Mucosa of stomach (tissue), 1 donor: ENCODE data around the gene VAMP2.
A peak's percentile ranks its signal among the peaks of the same experiment; 100 is the strongest.
"Not testable (repeated sequence)": the region's sequence is repeated elsewhere in the genome, so short reads cannot be mapped to it uniquely, and the experiment has no call there.

ENCODE experiments used
- H3K27me3 ChIP-seq: one replicate; pipeline ENCODE4 v1.7.0; 2013; ENCODE audit warnings: mild to moderate bottlenecking, low read length; ENCODE audit not compliant: control insufficient read depth, insufficient read depth
- H3K36me3 ChIP-seq: one replicate; pipeline ENCODE4 v1.7.0; 2013; ENCODE audit warnings: low read length; ENCODE audit not compliant: control insufficient read depth, insufficient read depth
- H3K4me1 ChIP-seq: one replicate; pipeline ENCODE4 v1.7.0; 2013; ENCODE audit warnings: mild to moderate bottlenecking, low read length; ENCODE audit not compliant: control insufficient read depth, insufficient read depth
- H3K4me3 ChIP-seq: one replicate; pipeline ENCODE4 v1.7.0; 2013; ENCODE audit warnings: low read length
- H3K9ac ChIP-seq: one replicate; pipeline ENCODE4 v1.7.0; 2013; ENCODE audit warnings: mild to moderate bottlenecking, low read length, moderate library complexity
- H3K9me3 ChIP-seq: one replicate; pipeline ENCODE4 v1.7.0; 2013; ENCODE audit warnings: mild to moderate bottlenecking, low read length, moderate library complexity; ENCODE audit not compliant: control insufficient read depth
- donor health status: Pancreatic carcinoma.

Gene VAMP2

GRCh38 chr17:8170186-8170585 lies 7.4 kb upstream of the VAMP2 start:
- H3K4me3 ChIP-seq, H3K9me3 ChIP-seq, H3K27me3 ChIP-seq, H3K9ac ChIP-seq, H3K36me3 ChIP-seq: not testable (repeated sequence)
- peaks cover 12% of the 10 kb centered on the region for H3K4me1 ChIP-seq

GRCh38 chr17:8167526-8167925 lies 4.8 kb upstream of the VAMP2 start:
- Histone ChIP-seq H3K4me3 (no peak overlapping the region), H3K36me3 (no peaks in the 10 kb centered on the region), H3K9ac (no peak overlapping the region), H3K9me3 (no peaks in the 10 kb centered on the region), H3K4me1 (peaks cover 18% of the 10 kb centered on the region), H3K27me3 (no peaks in the 10 kb centered on the region)

GRCh38 chr17:8166731-8167130 lies 4.0 kb upstream of the VAMP2 start:
- H3K4me1 ChIP-seq = peaks cover 19% of the 10 kb centered on the region
- H3K9ac ChIP-seq = no peak overlapping the region
- no peaks in the 10 kb centered on the region for H3K27me3 ChIP-seq
- no peaks in the 10 kb centered on the region for H3K9me3 ChIP-seq
- H3K4me3 ChIP-seq = no peak overlapping the region
- H3K36me3 ChIP-seq = no peaks in the 10 kb centered on the region

GRCh38 chr17:8164815-8165131 lies 2.0 kb upstream of the VAMP2 start:
- peaks cover 32% of the 10 kb centered on the region for H3K4me1 ChIP-seq
- no peaks in the 10 kb centered on the region for H3K9me3 ChIP-seq
- peak overlapping the region; percentile 47 for H3K9ac ChIP-seq
- H3K4me3 ChIP-seq = no peak overlapping the region
- H3K36me3 ChIP-seq = peaks cover 8% of the 10 kb centered on the region
- no peaks in the 10 kb centered on the region for H3K27me3 ChIP-seq

- H3K4me1 ChIP-seq = peaks cover 32% of the 10 kb centered on the region
- H3K9me3 ChIP-seq = no peaks in the 10 kb centered on the region
- peak overlapping the region; percentile 47 for H3K9ac ChIP-seq
- H3K4me3 ChIP-seq = no peak overlapping the region
- H3K27me3 ChIP-seq = no peaks in the 10 kb centered on the region
- peaks cover 8% of the 10 kb centered on the region for H3K36me3 ChIP-seq
These were observed 1.4 kb upstream of the VAMP2 start for GRCh38 chr17:8163978-8164814.

GRCh38 chr17:8162997-8163977 lies 539 bp upstream of the VAMP2 start:
- Histone ChIP-seq H3K4me1 (peaks cover 37% of the 10 kb centered on the region), H3K9ac (peak overlapping the region; percentile 98), H3K9me3 (no peaks in the 10 kb centered on the region), H3K4me3 (peak overlapping the region; percentile 17), H3K36me3 (peaks cover 8% of the 10 kb centered on the region), H3K27me3 (no peaks in the 10 kb centered on the region)

GRCh38 chr17:8161289-8162232 lies 1.2 kb downstream of the VAMP2 start:
- no peaks in the 10 kb centered on the region for H3K9me3 ChIP-seq
- peaks cover 8% of the 10 kb centered on the region for H3K36me3 ChIP-seq
- H3K4me3 ChIP-seq = peak overlapping the region; percentile 85
- H3K4me1 ChIP-seq = peaks cover 46% of the 10 kb centered on the region
- H3K27me3 ChIP-seq = no peaks in the 10 kb centered on the region
- peak overlapping the region; percentile 98 for H3K9ac ChIP-seq

- no peaks in the 10 kb centered on the region for H3K27me3 ChIP-seq
- no peaks in the 10 kb centered on the region for H3K9me3 ChIP-seq
- peak overlapping the region; percentile 50 for H3K9ac ChIP-seq
- peaks cover 8% of the 10 kb centered on the region for H3K36me3 ChIP-seq
- peaks cover 46% of the 10 kb centered on the region for H3K4me1 ChIP-seq
- no peak overlapping the region for H3K4me3 ChIP-seq
These were observed 2.0 kb downstream of the VAMP2 start for GRCh38 chr17:8160741-8161221.

- H3K27me3 ChIP-seq = no peaks in the 10 kb centered on the region
- no peak overlapping the region for H3K9ac ChIP-seq
- H3K9me3 ChIP-seq = no peaks in the 10 kb centered on the region
- H3K36me3 ChIP-seq = peaks cover 8% of the 10 kb centered on the region
- H3K4me3 ChIP-seq = no peak overlapping the region
- peaks cover 51% of the 10 kb centered on the region for H3K4me1 ChIP-seq
These were observed 2.5 kb downstream of the VAMP2 start for GRCh38 chr17:8160224-8160577.

GRCh38 chr17:8159459-8160223 lies 3.1 kb downstream of the VAMP2 start:
- Histone ChIP-seq H3K9ac (no peak overlapping the region), H3K4me3 (no peak overlapping the region), H3K4me1 (peaks cover 55% of the 10 kb centered on the region)

GRCh38 chr17:8159032-8159400 lies 3.7 kb downstream of the VAMP2 start:
- H3K9ac ChIP-seq = no peak overlapping the region
- peaks cover 55% of the 10 kb centered on the region for H3K4me1 ChIP-seq
- H3K9me3 ChIP-seq = no peaks in the 10 kb centered on the region
- no peak overlapping the region for H3K4me3 ChIP-seq
- H3K36me3 ChIP-seq = peaks cover 8% of the 10 kb centered on the region
- H3K27me3 ChIP-seq = no peaks in the 10 kb centered on the region

More at GRCh38 chr17:8159459-8160223, 3.1 kb downstream of the VAMP2 start:
- Histone ChIP-seq H3K9me3 (no peaks in the 10 kb centered on the region), H3K36me3 (peaks cover 8% of the 10 kb centered on the region), H3K27me3 (no peaks in the 10 kb centered on the region)
